Measurements from ENCODE around the gene BICRAL. TPM values are rescaled to one million over a fixed set of nuclear protein-coding genes. Genes with fewer than 3 reads are reported as not detected.

Gene BICRAL
- total RNA-seq, 3 donors from 2014 or later (not counting 1 experiment from before 2014, with no cell fraction given) = 31.1 to 43.4 (median 37.1) TPM

DNA sequence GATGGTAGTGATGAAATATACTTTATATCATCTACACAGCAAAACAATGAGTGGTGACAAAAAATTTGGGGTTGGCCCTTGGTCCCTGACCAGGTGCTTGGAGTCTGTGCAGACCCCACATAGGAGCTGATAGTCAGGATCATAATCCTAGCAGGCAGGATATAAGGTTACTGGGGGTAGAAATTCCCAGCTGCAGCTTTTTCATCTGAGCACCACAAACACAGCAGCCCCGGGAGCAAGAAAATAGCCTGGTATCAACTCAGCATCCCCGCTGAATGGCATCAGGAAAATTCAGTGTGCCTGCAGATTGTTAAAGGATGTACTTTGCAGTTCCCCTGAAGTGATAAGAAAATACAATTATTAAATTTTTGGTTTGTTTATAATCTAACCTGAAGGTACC, 69.7 kb downstream of the BICRAL start:
- DNase-seq (no peak), ATAC-seq (no peak)
- H3K4me1 Mint-ChIP-seq = no peaks in the 10 kb centered on the region
- H3K27me3 Mint-ChIP-seq (ENCODE audit: low read depth in 2 of 2) = no peaks in the 10 kb centered on the region
- Histone ChIP-seq H3K4me1 (ENCODE audit: control insufficient read depth, insufficient read depth, low read length) (no peaks in the 10 kb centered on the region), H3K27me3 (ENCODE audit: control insufficient read depth, insufficient read depth, low read length) (no peaks in the 10 kb centered on the region), H3K4me3 (ENCODE audit: low read length) (no peak overlapping the region), H3K27ac (ENCODE audit: low read length) (no peak overlapping the region), H3K36me3 (ENCODE audit: control insufficient read depth, insufficient read depth, low read length) (peaks cover 43% of the 10 kb centered on the region), H3K9me3 (ENCODE audit: control insufficient read depth, insufficient read depth, low read length) (no peaks in the 10 kb centered on the region)
- WGBS (ENCODE audit: insufficient coverage) = 100% methylated on average over 2 of the region's 2 CpGs
- no peaks in the 10 kb centered on the region for H3K9me3 Mint-ChIP-seq
- H3K4me3 Mint-ChIP-seq = no peak overlapping the region
- intact Hi-C loops (cut with micrococcal nuclease) = no loop called here
- TF ChIP-seq, protein P1, sequence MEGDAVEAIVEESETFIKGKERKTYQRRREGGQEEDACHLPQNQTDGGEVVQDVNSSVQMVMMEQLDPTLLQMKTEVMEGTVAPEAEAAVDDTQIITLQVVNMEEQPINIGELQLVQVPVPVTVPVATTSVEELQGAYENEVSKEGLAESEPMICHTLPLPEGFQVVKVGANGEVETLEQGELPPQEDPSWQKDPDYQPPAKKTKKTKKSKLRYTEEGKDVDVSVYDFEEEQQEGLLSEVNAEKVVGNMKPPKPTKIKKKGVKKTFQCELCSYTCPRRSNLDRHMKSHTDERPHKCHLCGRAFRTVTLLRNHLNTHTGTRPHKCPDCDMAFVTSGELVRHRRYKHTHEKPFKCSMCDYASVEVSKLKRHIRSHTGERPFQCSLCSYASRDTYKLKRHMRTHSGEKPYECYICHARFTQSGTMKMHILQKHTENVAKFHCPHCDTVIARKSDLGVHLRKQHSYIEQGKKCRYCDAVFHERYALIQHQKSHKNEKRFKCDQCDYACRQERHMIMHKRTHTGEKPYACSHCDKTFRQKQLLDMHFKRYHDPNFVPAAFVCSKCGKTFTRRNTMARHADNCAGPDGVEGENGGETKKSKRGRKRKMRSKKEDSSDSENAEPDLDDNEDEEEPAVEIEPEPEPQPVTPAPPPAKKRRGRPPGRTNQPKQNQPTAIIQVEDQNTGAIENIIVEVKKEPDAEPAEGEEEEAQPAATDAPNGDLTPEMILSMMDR (IDR thresholded peaks at IDR 0.05) = no peak
- H3K27ac Mint-ChIP-seq = no peak overlapping the region
- no peaks in the 10 kb centered on the region for H3K36me3 Mint-ChIP-seq

DNA sequence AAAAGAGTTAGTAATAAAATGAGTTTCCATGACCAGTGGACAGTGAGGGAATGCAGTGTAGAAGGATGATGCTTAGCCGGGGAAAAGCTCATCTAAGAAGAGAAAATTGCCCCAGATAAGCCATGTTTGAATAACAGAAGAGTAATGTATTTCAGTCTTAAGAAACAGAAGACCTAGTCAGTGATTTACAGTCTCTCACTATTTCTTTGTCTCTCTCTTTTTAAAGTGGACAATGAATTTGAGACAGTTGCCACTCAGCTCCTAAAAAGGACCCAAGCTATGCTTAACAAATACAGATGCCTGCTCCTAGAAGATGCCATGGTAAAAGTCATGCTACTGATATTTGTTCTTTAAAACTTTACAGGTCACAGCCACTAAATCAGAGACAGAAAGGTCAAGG, 78.2 kb downstream of the BICRAL start:
- Mint-ChIP-seq H3K36me3 (no peaks in the 10 kb centered on the region), H3K27ac (no peak overlapping the region), H3K27me3 (ENCODE audit: low read depth in 2 of 2) (no peaks in the 10 kb centered on the region), H3K4me1 (no peaks in the 10 kb centered on the region), H3K4me3 (no peak overlapping the region), H3K9me3 (no peaks in the 10 kb centered on the region)
- WGBS (ENCODE audit: insufficient coverage) = 95% methylated on average over 1 of the region's 1 CpG
- no peak overlapping the region for H3K4me3 ChIP-seq (ENCODE audit: low read length)
- intact Hi-C loops (cut with micrococcal nuclease) = no loop called here
- no peak overlapping the region for H3K27ac ChIP-seq (ENCODE audit: low read length)
- TF ChIP-seq, protein P1 (IDR thresholded peaks at IDR 0.05) = no peak
- H3K27me3 ChIP-seq (ENCODE audit: control insufficient read depth, insufficient read depth, low read length) = no peaks in the 10 kb centered on the region
- no peaks in the 10 kb centered on the region for H3K4me1 ChIP-seq (ENCODE audit: control insufficient read depth, insufficient read depth, low read length)
- DNase-seq (no peak), ATAC-seq (no peak)
- peaks cover 61% of the 10 kb centered on the region for H3K36me3 ChIP-seq (ENCODE audit: control insufficient read depth, insufficient read depth, low read length)
- H3K9me3 ChIP-seq (ENCODE audit: control insufficient read depth, insufficient read depth, low read length) = no peaks in the 10 kb centered on the region

DNA sequence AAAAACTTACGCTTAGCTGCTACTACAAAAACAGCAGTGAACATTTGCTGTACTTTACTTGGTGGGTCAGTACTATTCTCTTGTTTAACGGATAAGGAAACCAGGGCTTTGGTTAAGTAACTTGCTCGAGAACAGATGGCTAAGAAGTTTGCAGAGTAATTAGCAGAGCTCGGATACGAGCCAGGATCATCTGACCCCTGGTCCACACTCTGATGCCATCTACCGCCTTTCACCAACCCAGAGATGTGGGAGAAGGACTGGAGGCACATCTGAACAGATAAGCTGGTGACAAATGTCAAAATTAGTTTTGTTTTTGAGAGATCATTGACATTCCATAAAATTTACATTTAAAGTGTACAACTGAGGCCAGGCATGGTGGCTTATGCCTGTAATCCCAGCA, 78.6 kb downstream of the BICRAL start:
- Histone ChIP-seq H3K9me3 (ENCODE audit: control insufficient read depth, insufficient read depth, low read length) (no peaks in the 10 kb centered on the region), H3K27ac (ENCODE audit: low read length) (no peak overlapping the region), H3K27me3 (ENCODE audit: control insufficient read depth, insufficient read depth, low read length) (no peaks in the 10 kb centered on the region), H3K4me1 (ENCODE audit: control insufficient read depth, insufficient read depth, low read length) (no peaks in the 10 kb centered on the region), H3K36me3 (ENCODE audit: control insufficient read depth, insufficient read depth, low read length) (peaks cover 59% of the 10 kb centered on the region), H3K4me3 (ENCODE audit: low read length) (no peak overlapping the region)
- H3K27ac Mint-ChIP-seq = no peak overlapping the region
- H3K4me1 Mint-ChIP-seq = no peaks in the 10 kb centered on the region
- H3K36me3 Mint-ChIP-seq = peaks cover 2% of the 10 kb centered on the region
- H3K4me3 Mint-ChIP-seq = no peak overlapping the region
- WGBS (ENCODE audit: insufficient coverage) = 99% methylated on average over 6 of the region's 6 CpGs
- DNase-seq = no peak
- H3K9me3 Mint-ChIP-seq = no peaks in the 10 kb centered on the region
- ATAC-seq = no peak
- intact Hi-C loops (cut with micrococcal nuclease) = no loop called here
- H3K27me3 Mint-ChIP-seq (ENCODE audit: low read depth in 2 of 2) = no peaks in the 10 kb centered on the region
- TF ChIP-seq, protein P1 (IDR thresholded peaks at IDR 0.05) = no peak

DNA sequence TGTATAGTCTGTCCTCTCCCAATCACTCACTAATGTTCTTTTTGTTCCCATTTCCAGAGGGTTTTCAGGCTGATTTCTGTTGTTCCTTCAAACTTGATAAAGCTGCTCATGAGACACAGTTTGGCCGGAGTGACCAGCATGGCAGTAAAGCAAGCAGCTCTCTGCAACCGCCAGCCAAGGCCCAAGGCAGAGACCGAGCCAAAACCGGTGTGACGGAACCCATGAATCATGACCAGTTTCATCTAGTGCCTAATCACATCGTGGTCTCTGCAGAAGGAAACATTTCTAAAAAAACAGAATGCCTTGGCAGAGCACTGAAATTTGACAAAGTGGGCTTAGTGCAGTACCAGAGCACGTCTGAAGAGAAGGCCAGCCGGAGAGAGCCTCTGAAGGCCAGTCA, 82.8 kb downstream of the BICRAL start:
- intact Hi-C loops (cut with micrococcal nuclease) = no loop called here
- H3K27ac Mint-ChIP-seq = no peak overlapping the region
- Histone ChIP-seq H3K36me3 (ENCODE audit: control insufficient read depth, insufficient read depth, low read length) (peaks cover 66% of the 10 kb centered on the region), H3K27me3 (ENCODE audit: control insufficient read depth, insufficient read depth, low read length) (no peaks in the 10 kb centered on the region), H3K9me3 (ENCODE audit: control insufficient read depth, insufficient read depth, low read length) (no peaks in the 10 kb centered on the region), H3K27ac (ENCODE audit: low read length) (no peak overlapping the region), H3K4me3 (ENCODE audit: low read length) (no peak overlapping the region), H3K4me1 (ENCODE audit: control insufficient read depth, insufficient read depth, low read length) (no peaks in the 10 kb centered on the region)
- H3K36me3 Mint-ChIP-seq = peaks cover 17% of the 10 kb centered on the region
- TF ChIP-seq, protein P1 (IDR thresholded peaks at IDR 0.05) = no peak
- H3K4me3 Mint-ChIP-seq = no peak overlapping the region
- peaks cover 0 to 7% of the 10 kb centered on the region in 2 donors for H3K4me1 Mint-ChIP-seq
- no peaks in the 10 kb centered on the region for H3K27me3 Mint-ChIP-seq (ENCODE audit: low read depth in 2 of 2)
- WGBS (ENCODE audit: insufficient coverage) = 89% methylated on average over 8 of the region's 8 CpGs
- ATAC-seq = no peak
- DNase-seq = no peak
- no peaks in the 10 kb centered on the region for H3K9me3 Mint-ChIP-seq

Data from natural killer cell (primary cell).